Mucosa of descending colon (tissue), 3 donors: ENCODE data around the gene IDH3B. TPM values are rescaled to one million over a fixed set of nuclear protein-coding genes. Genes with fewer than 3 reads are reported as not detected.
A peak's percentile ranks its signal among the peaks of the same experiment; 100 is the strongest.
"Not testable (repeated sequence)": the region's sequence is repeated elsewhere in the genome, so short reads cannot be mapped to it uniquely, and the experiment has no call there.

ENCODE experiments used
- ATAC-seq: fragments of 200-7000 bp; cut with Tn5 transposase; one replicate; pipeline ENCODE4 v1.9.1; 2020; ENCODE audit warnings: mild to moderate bottlenecking, moderate library complexity
- DNase-seq, 3 donors: peaks; one replicate each; pipeline ENCODE4 v3.0.0-alpha.2; 2020
- H3K36me3 ChIP-seq: fragments of 200-600 bp; one replicate; pipeline ENCODE4 v1.8.0; 2021; ENCODE audit warnings: low read depth, mild to moderate bottlenecking
- H3K4me1 ChIP-seq: fragments of 200-600 bp; one replicate; pipeline ENCODE4 v1.8.0; 2021; ENCODE audit warnings: low read depth, mild to moderate bottlenecking
- H3K4me3 ChIP-seq: fragments of 200-600 bp; one replicate; pipeline ENCODE4 v1.8.0; 2021; ENCODE audit warnings: mild to moderate bottlenecking
- H3K9me3 ChIP-seq: fragments of 200-600 bp; one replicate; pipeline ENCODE4 v1.8.0; 2021; ENCODE audit warnings: mild to moderate bottlenecking
- intact Hi-C, 2 donors: fragments of 100-400 bp; cut with DNase I in 1 of 2; cut with micrococcal nuclease in 1 of 2; formaldehyde crosslinking; loops; one replicate each; pipeline versions ENCODE4 v1.11.0 to v1.11.1; 2022; cut with DNase I, micrococcal nuclease
- total RNA-seq, 3 donors: library from RNA; stranded (reverse); fragmentation: NEBNext Ultra II Directional in 2 of 3; extraction: Animal tissue kit (Norgen Biotek cat#: 25700) in 2 of 3; gene quantifications; one replicate each; pipeline versions ENCODE4 v1.2.1 to v1.2.4, GENCODE V29; 2021 to 2023
- TF ChIP-seq, protein P1 (sequence below): fragments of 200-600 bp; IDR thresholded peaks from one replicate; pipeline ENCODE4 v1.8.0; 2022; ENCODE audit warnings: antibody characterized with exemption, mild to moderate bottlenecking
- donor health status: DM: no; HTN: no; CAD: no; lungs with moderate emphysema.
- donor health status: DM: no; HTN: no; CAD: no.
- donor health status: DM: no; HTN: yes; CAD: no.

The IDH3B gene
- total RNA-seq, 3 donors from 2014 or later, result 112 to 128 (median 123) TPM

- TF ChIP-seq, protein P1, sequence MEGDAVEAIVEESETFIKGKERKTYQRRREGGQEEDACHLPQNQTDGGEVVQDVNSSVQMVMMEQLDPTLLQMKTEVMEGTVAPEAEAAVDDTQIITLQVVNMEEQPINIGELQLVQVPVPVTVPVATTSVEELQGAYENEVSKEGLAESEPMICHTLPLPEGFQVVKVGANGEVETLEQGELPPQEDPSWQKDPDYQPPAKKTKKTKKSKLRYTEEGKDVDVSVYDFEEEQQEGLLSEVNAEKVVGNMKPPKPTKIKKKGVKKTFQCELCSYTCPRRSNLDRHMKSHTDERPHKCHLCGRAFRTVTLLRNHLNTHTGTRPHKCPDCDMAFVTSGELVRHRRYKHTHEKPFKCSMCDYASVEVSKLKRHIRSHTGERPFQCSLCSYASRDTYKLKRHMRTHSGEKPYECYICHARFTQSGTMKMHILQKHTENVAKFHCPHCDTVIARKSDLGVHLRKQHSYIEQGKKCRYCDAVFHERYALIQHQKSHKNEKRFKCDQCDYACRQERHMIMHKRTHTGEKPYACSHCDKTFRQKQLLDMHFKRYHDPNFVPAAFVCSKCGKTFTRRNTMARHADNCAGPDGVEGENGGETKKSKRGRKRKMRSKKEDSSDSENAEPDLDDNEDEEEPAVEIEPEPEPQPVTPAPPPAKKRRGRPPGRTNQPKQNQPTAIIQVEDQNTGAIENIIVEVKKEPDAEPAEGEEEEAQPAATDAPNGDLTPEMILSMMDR, result no peak
- Histone ChIP-seq H3K36me3 (no peaks in the 10 kb centered on the region), H3K4me3 (no peak overlapping the region), H3K4me1 (peaks cover 8% of the 10 kb centered on the region), H3K9me3 (no peaks in the 10 kb centered on the region)
- no peak for ATAC-seq
- intact Hi-C loops, result no loop called here
- no peak for DNase-seq
Measured at GRCh38 chr20:2696646-2697045, 32.6 kb upstream of the IDH3B start.

DNA sequence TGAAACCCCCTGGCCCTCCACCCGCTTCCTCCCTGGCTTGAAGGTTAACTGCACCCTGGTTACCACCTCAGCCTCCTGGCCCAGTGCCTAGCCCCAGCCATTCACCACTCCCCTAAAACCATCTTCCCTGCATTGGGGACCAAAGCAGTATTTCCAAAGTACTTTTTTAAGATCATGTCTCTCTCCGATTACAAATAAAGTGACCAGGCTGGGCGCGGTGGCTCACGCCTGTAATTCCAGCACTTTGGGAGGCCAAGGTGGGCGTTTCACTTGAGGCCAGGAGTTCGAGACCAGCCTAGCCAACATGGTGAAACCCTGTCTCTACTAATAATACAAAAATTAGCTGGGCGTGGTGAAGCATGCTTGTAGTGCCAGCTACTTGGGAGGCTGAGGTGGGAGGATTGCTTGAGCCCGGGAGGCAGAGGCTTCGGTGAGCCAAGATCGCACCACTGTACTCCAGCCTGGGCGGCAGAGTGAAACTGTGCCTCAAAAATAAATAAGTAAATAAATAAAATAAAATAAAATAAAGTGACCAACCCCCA is 32.0 kb upstream of the IDH3B start:
- H3K36me3 ChIP-seq, H3K4me3 ChIP-seq, DNase-seq, H3K4me1 ChIP-seq, intact Hi-C loops, ATAC-seq, H3K9me3 ChIP-seq: not testable (repeated sequence)

GRCh38 chr20:2695206-2695983 is 31.4 kb upstream of the IDH3B start:
- Histone ChIP-seq H3K36me3 (no peaks in the 10 kb centered on the region), H3K4me1 (peaks cover 8% of the 10 kb centered on the region), H3K4me3 (no peak overlapping the region), H3K9me3 (no peaks in the 10 kb centered on the region)
- ATAC-seq (no peak), DNase-seq (no peak)
- intact Hi-C loops, result no loop called here
- TF ChIP-seq, protein P1, result no peak

DNA sequence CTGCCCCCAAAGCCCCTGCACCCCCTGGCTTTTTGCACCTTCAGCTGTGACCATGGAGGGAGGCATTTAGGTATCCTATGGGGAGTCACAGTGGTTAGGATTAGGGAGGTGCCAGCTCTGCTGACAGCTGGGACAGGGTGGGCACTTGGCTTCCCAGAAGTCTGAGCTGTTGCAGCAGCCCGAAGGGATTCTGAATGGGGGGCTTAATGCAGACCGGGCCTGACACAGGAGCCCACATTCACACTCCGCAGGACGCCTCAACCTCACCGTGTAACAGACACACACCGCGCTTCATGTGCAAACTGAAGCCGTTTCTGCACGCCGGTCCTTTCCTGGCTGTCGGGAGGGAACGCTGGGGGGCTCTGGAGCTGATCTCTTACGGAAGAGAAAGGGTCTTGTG is 30.5 kb upstream of the IDH3B start:
- intact Hi-C loops, result no loop called here
- no peak for ATAC-seq
- H3K4me1 ChIP-seq, result peaks cover 8% of the 10 kb centered on the region

GRCh38 chr20:2694008-2694471 is 30.0 kb upstream of the IDH3B start:
- Histone ChIP-seq H3K9me3 (no peaks in the 10 kb centered on the region), H3K4me1 (peaks cover 8% of the 10 kb centered on the region), H3K4me3 (no peak overlapping the region), H3K36me3 (no peaks in the 10 kb centered on the region)
- TF ChIP-seq, protein P1, result no peak
- intact Hi-C loops, result no loop called here
- ATAC-seq (no peak), DNase-seq (no peak)

More for the DNA sequence above, 30.5 kb upstream of the IDH3B start:
- no peak overlapping the region for H3K4me3 ChIP-seq
- DNase-seq, result no peak
- no peaks in the 10 kb centered on the region for H3K9me3 ChIP-seq
- H3K36me3 ChIP-seq, result no peaks in the 10 kb centered on the region
- TF ChIP-seq, protein P1, result no peak

- DNase-seq, result peak in 1 of 3 donors; percentile 54
- TF ChIP-seq, protein P1, result no peak
- intact Hi-C loops, result no loop called here
- peak; percentile 28 for ATAC-seq
- no peak overlapping the region for H3K4me3 ChIP-seq
- H3K36me3 ChIP-seq, result no peaks in the 10 kb centered on the region
- H3K4me1 ChIP-seq, result peaks cover 8% of the 10 kb centered on the region
- no peaks in the 10 kb centered on the region for H3K9me3 ChIP-seq
Measured at GRCh38 chr20:2693286-2694007, 29.4 kb upstream of the IDH3B start.
